Measurements from ENCODE around the gene ZNF195.
A peak's percentile ranks its signal among the peaks of the same experiment; 100 is the strongest.
"Not testable (repeated sequence)": the region's sequence is repeated elsewhere in the genome, so short reads cannot be mapped to it uniquely, and the experiment has no call there.

The ZNF195 gene

GRCh38 chr11:3378426-3379423 is at the start of gene ZNF195:
Gene ZNF195 (minus strand): TSS chr11:3379146. CDS start chr11:3379040, 106 bp downstream.
- no peaks in the 10 kb centered on the region for H3F3A ChIP-seq (ENCODE audit: control insufficient read depth, insufficient read depth)
- peak within 1 kb of the TSS; percentile 84 for H3K4me2 ChIP-seq (ENCODE audit: low read length)
- peak within 1 kb of the TSS; percentile 54 for H3K27ac ChIP-seq (ENCODE audit: low read depth, low read length)
- peaks cover 53% of the 10 kb centered on the region for H3K79me2 ChIP-seq (ENCODE audit: control insufficient read depth, low read length)
- peaks cover 20% of the 10 kb centered on the region for H3K9me3 ChIP-seq (ENCODE audit: control insufficient read depth, insufficient read depth, low read length)
- no peak for TF ChIP-seq CTCF (IDR thresholded peaks at IDR 0.05; ENCODE audit: low read depth, low read length, poor library complexity, severe bottlenecking)
- peaks cover 52% of the 10 kb centered on the region for H3K36me3 ChIP-seq (ENCODE audit: control insufficient read depth, low read length)
- H3K27me3 ChIP-seq (ENCODE audit: control insufficient read depth, low read length): no peaks in the 10 kb centered on the region
- H3K4me3 ChIP-seq (ENCODE audit: low read length): peak within 1 kb of the TSS; percentile 97
- H3K9me2 ChIP-seq (replicated peaks; ENCODE audit: control insufficient read depth, low read length): no peaks in the 10 kb centered on the region
- no peaks in the 10 kb centered on the region for H4K20me1 ChIP-seq (ENCODE audit: control insufficient read depth, insufficient read depth, low read depth, low read length)
- peaks cover 24% of the 10 kb centered on the region for H3K4me1 ChIP-seq (ENCODE audit: control insufficient read depth, low read length)

- not testable (repeated sequence) for H3K36me3 ChIP-seq (ENCODE audit: control insufficient read depth, low read length); H3K4me1 ChIP-seq (ENCODE audit: control insufficient read depth, low read length); H3K27ac ChIP-seq (ENCODE audit: low read depth, low read length); H3K27me3 ChIP-seq (ENCODE audit: control insufficient read depth, low read length); H3K4me2 ChIP-seq (ENCODE audit: low read length); H3K79me2 ChIP-seq (ENCODE audit: control insufficient read depth, low read length); H3K9me3 ChIP-seq (ENCODE audit: control insufficient read depth, insufficient read depth, low read length); H4K20me1 ChIP-seq (ENCODE audit: control insufficient read depth, insufficient read depth, low read depth, low read length); H3K4me3 ChIP-seq (ENCODE audit: low read length); H3F3A ChIP-seq (ENCODE audit: control insufficient read depth, insufficient read depth); H3K9me2 ChIP-seq (replicated peaks; ENCODE audit: control insufficient read depth, low read length)
Measured at GRCh38 chr11:3428076-3428475, 49.1 kb upstream of the ZNF195 start.

- not testable (repeated sequence) for H3K27me3 ChIP-seq (ENCODE audit: control insufficient read depth, low read length); H3K4me1 ChIP-seq (ENCODE audit: control insufficient read depth, low read length); H3K4me2 ChIP-seq (ENCODE audit: low read length); H3F3A ChIP-seq (ENCODE audit: control insufficient read depth, insufficient read depth); H3K27ac ChIP-seq (ENCODE audit: low read depth, low read length); H3K36me3 ChIP-seq (ENCODE audit: control insufficient read depth, low read length); H3K79me2 ChIP-seq (ENCODE audit: control insufficient read depth, low read length); H3K9me2 ChIP-seq (replicated peaks; ENCODE audit: control insufficient read depth, low read length); H3K4me3 ChIP-seq (ENCODE audit: low read length); H4K20me1 ChIP-seq (ENCODE audit: control insufficient read depth, insufficient read depth, low read depth, low read length); H3K9me3 ChIP-seq (ENCODE audit: control insufficient read depth, insufficient read depth, low read length)
Measured at GRCh38 chr11:3426541-3426940, 47.6 kb upstream of the ZNF195 start.

GRCh38 chr11:3423928-3424327 is 45.0 kb upstream of the ZNF195 start:
- not testable (repeated sequence) for H3K4me2 ChIP-seq (ENCODE audit: low read length)

DNA sequence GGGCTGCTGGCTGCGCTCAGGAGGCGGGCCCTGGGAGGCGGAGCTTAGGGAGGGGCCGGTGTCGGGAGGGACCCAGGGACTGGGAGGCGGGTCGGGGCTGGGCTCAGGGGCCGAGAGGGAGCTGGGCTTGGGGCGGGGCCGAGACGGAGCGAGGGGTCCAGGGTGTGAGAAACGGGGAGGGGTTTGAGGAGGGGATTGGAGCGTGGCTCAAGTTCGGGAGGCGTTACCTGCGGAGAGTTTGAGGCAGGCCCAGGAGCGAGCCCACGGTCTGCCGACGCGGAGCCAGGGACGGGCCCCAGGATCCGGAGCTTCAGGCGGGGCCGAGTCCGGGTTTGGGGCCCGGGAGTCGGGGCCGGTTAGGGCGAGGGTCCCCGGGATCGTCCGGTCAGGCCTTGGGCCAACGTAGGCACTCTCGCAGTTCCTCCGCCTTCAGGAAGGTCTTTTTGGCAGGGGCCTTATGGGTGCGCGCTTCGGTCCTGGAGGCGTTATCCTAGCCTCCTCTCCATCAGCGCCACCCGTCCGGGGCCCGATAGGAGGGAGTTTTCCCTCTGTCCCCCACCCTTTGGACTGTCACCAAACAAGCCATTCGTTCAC is 44.3 kb upstream of the ZNF195 start:
- H3K9me2 ChIP-seq (replicated peaks; ENCODE audit: control insufficient read depth, low read length); H3F3A ChIP-seq (ENCODE audit: control insufficient read depth, insufficient read depth); H3K36me3 ChIP-seq (ENCODE audit: control insufficient read depth, low read length); H3K27me3 ChIP-seq (ENCODE audit: control insufficient read depth, low read length); H4K20me1 ChIP-seq (ENCODE audit: control insufficient read depth, insufficient read depth, low read depth, low read length); H3K27ac ChIP-seq (ENCODE audit: low read depth, low read length); H3K79me2 ChIP-seq (ENCODE audit: control insufficient read depth, low read length); H3K9me3 ChIP-seq (ENCODE audit: control insufficient read depth, insufficient read depth, low read length): not testable (repeated sequence)
- peak overlapping the region; percentile 89 for H3K4me3 ChIP-seq (ENCODE audit: low read length)
- peak overlapping the region; percentile 65 for H3K4me2 ChIP-seq (ENCODE audit: low read length)
- peaks cover 16% of the 10 kb centered on the region for H3K4me1 ChIP-seq (ENCODE audit: control insufficient read depth, low read length)

More at GRCh38 chr11:3423928-3424327, 45.0 kb upstream of the ZNF195 start:
- not testable (repeated sequence) for H3F3A ChIP-seq (ENCODE audit: control insufficient read depth, insufficient read depth); H3K4me3 ChIP-seq (ENCODE audit: low read length); H3K27me3 ChIP-seq (ENCODE audit: control insufficient read depth, low read length); H4K20me1 ChIP-seq (ENCODE audit: control insufficient read depth, insufficient read depth, low read depth, low read length); H3K79me2 ChIP-seq (ENCODE audit: control insufficient read depth, low read length); H3K36me3 ChIP-seq (ENCODE audit: control insufficient read depth, low read length); H3K9me2 ChIP-seq (replicated peaks; ENCODE audit: control insufficient read depth, low read length); H3K9me3 ChIP-seq (ENCODE audit: control insufficient read depth, insufficient read depth, low read length); H3K27ac ChIP-seq (ENCODE audit: low read depth, low read length)
- peaks cover 16% of the 10 kb centered on the region for H3K4me1 ChIP-seq (ENCODE audit: control insufficient read depth, low read length)

- peak overlapping the region; percentile 100 for H3K4me2 ChIP-seq (ENCODE audit: low read length)
- H3K79me2 ChIP-seq (ENCODE audit: control insufficient read depth, low read length); H3K9me2 ChIP-seq (replicated peaks; ENCODE audit: control insufficient read depth, low read length); H3K36me3 ChIP-seq (ENCODE audit: control insufficient read depth, low read length); H3K9me3 ChIP-seq (ENCODE audit: control insufficient read depth, insufficient read depth, low read length); H3F3A ChIP-seq (ENCODE audit: control insufficient read depth, insufficient read depth); H4K20me1 ChIP-seq (ENCODE audit: control insufficient read depth, insufficient read depth, low read depth, low read length); H3K27me3 ChIP-seq (ENCODE audit: control insufficient read depth, low read length): not testable (repeated sequence)
- peak overlapping the region; percentile 89 for H3K4me3 ChIP-seq (ENCODE audit: low read length)
- H3K4me1 ChIP-seq (ENCODE audit: control insufficient read depth, low read length): peaks cover 16% of the 10 kb centered on the region
- H3K27ac ChIP-seq (ENCODE audit: low read depth, low read length): peak overlapping the region; percentile 42
Measured at GRCh38 chr11:3422380-3423137, 43.6 kb upstream of the ZNF195 start.

Measured in DOHH2 (cell line).